GM13977 (cell line): Measurements from ENCODE around the gene TTC13.

ENCODE experiments used
- DNase-seq: peaks from one replicate; pipeline ENCODE4 v3.0.0; 2012; ENCODE audit warnings: low spot score
- in situ Hi-C: fragments of 300-500 bp; cut with MboI; formaldehyde crosslinking; loops from one replicate; pipeline ENCODE4 v1.12.0; 2022; ENCODE audit warnings: low sequenced_read_pairs, low pct_unique_long_range_greater_than_20kb, mixed read lengths, inconsistent platforms; ENCODE audit not compliant: unreplicated experiment
- TF ChIP-seq, protein P1 (sequence below): IDR thresholded peaks from 2 replicates; pipeline ENCODE4 v1.5.1; 2012; ENCODE audit warnings: mild to moderate bottlenecking, control low read depth; ENCODE audit not compliant: insufficient read depth; ENCODE audit errors: extremely low read depth, missing control alignments

Gene TTC13

DNA sequence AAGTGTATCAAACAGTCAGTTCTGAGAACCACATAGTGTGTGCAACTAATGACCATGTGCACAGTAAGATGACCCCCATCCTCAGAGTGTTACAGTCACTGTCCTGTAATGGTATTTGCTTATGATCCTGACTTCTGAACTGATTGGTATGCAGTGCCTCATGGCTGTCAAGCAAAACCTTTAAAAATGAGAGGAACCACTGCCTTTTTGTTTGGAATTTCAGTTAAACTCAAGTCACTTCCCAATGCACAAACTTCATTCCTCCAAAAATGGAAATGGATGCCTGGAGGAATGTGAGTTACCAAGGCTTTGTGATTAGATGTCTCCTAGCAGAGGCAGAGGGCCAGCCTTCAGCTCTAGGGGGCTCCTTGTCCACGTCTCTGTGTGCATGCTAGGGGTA, 120.8 kb downstream of the TTC13 start:
- in situ Hi-C loops = no loop called here
- no peak for DNase-seq
- TF ChIP-seq, protein P1, sequence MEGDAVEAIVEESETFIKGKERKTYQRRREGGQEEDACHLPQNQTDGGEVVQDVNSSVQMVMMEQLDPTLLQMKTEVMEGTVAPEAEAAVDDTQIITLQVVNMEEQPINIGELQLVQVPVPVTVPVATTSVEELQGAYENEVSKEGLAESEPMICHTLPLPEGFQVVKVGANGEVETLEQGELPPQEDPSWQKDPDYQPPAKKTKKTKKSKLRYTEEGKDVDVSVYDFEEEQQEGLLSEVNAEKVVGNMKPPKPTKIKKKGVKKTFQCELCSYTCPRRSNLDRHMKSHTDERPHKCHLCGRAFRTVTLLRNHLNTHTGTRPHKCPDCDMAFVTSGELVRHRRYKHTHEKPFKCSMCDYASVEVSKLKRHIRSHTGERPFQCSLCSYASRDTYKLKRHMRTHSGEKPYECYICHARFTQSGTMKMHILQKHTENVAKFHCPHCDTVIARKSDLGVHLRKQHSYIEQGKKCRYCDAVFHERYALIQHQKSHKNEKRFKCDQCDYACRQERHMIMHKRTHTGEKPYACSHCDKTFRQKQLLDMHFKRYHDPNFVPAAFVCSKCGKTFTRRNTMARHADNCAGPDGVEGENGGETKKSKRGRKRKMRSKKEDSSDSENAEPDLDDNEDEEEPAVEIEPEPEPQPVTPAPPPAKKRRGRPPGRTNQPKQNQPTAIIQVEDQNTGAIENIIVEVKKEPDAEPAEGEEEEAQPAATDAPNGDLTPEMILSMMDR = no peak

DNA sequence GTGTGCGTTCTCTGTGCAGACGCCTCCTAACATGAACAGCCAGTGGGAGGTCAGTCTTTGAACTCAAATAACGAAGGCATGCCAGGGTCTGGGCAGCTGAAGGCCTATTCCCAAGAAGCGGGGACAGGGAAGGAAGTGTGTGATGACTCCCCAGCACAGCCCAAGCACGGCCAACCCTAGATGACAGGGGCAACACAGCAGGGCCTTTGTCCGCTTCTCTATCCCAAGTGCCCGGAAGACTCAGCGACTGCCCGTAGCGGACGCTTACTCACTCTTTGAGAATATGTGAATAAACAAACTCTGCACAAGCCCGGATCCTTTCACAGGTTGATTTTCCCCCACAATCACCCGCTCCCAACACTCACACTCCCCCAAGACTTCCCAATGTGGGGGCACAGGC, 121.6 kb downstream of the TTC13 start:
- in situ Hi-C loops = no loop called here
- no peak for DNase-seq
- TF ChIP-seq, protein P1 = no peak
